ENCODE measurements around the gene NONO.
"Not testable (repeated sequence)": the region's sequence is repeated elsewhere in the genome, so short reads cannot be mapped to it uniquely, and the experiment has no call there.

NONO gene, protein sequence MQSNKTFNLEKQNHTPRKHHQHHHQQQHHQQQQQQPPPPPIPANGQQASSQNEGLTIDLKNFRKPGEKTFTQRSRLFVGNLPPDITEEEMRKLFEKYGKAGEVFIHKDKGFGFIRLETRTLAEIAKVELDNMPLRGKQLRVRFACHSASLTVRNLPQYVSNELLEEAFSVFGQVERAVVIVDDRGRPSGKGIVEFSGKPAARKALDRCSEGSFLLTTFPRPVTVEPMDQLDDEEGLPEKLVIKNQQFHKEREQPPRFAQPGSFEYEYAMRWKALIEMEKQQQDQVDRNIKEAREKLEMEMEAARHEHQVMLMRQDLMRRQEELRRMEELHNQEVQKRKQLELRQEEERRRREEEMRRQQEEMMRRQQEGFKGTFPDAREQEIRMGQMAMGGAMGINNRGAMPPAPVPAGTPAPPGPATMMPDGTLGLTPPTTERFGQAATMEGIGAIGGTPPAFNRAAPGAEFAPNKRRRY

DNA sequence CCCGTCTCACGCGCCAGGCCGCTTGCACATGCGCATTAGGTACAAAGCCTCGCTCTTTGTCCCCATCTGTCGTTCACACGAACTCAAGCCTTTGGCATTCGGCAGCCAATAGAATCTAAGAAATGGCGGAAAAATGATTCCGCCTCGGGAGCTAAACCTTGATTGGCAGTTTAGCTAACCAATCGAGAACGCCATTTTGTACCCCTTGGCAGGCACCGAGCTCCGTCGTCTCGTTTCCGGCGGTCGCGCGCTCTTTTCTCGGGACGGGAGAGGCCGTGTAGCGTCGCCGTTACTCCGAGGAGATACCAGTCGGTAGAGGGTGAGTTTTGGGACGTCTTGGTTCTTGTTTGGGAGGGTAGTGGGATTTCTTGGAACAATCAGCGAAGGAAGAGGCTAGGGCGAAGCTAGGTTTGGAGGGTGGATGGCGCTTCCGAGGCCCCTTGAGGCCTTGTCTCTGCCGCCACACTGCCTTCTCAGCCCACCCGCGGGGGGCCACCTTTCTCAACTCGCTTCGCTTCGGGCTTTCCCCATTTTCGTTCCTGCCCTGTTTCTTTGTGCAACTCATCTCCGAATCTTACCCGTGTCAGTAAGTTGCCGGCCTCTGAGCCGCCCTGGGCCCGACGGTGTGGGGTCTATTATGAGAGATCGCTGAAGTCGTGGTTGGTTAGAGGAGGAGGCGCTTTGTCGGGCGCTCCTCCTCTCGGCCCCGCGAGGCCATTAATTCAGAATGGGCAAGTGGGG lies at the start of gene NONO:
Gene NONO, plus strand, starts transcription at position 233 of the 741 bp plus-strand sequence. CDS start 7,003 bp downstream, outside the sequence.
- peak; percentile 99 for DNase-seq
- in situ Hi-C loops (cut with MboI; ENCODE audit: low pct_unique_long_range_greater_than_20kb, low sequenced_read_pairs) = no loop called here

DNA sequence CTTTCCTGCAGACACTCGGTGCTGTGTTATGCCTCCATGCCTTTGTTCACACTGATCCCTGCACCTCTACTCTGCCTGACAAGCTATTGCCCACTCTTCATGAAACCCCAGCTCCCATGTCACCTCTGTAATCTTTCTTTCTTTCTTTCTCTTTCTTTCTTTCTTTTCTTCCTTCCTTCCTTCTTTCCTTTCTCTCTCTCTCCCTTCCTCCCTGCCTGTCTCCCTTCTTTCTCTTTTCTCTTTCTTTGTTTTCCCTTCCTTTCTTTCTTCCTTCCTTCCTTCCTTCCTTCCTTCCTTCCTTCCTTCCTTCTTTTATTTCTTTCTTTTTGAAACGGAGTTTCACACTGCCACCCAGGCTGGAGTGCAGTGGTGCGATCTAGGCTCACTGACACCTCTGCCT lies 48.0 kb upstream of the NONO start:
- DNase-seq = no peak
- in situ Hi-C loops (cut with MboI; ENCODE audit: low pct_unique_long_range_greater_than_20kb, low sequenced_read_pairs) = no loop called here

DNA sequence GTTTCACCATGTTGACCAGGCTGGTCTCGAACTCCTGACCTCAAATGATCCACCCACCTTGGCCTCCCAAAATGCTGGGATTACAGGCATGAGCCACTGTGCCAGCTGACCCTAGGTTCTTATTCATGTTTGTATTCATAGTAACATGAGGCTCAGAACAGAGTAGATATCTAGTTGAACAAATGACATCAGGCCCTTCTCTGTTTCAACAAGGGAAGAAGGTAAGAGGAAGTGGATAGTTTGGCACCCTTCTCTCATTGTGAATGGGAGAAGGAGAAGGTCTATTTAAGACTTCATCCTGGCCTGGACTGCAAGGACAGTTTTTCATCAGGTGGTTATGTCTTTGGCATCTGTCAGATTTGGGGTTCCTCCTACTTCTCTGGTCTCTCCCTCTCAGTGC lies 46.6 kb upstream of the NONO start:
- DNase-seq = peak; percentile 34
- in situ Hi-C loops (cut with MboI; ENCODE audit: low pct_unique_long_range_greater_than_20kb, low sequenced_read_pairs) = no loop called here

DNA sequence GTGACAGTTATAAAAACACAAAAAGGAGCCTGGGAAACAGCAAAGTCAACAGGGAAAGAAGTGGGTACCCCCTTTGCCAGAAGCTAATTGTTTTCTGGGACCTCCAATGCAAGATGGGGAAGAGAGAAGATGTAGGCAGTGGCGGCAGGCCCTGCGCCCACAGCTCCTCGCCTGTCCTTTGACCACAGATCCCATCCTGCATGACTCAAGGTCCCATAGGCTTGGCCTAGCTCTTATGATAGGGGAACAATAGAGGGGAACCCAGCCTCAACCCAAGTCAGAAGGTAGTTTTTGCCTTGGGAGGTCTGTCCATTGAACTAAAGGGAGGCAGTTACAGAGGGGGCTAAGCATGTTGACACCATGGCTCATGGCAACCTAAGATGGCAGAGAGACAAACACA lies 43.7 kb upstream of the NONO start:
- DNase-seq = no peak
- in situ Hi-C loops (cut with MboI; ENCODE audit: low pct_unique_long_range_greater_than_20kb, low sequenced_read_pairs) = no loop called here

DNA sequence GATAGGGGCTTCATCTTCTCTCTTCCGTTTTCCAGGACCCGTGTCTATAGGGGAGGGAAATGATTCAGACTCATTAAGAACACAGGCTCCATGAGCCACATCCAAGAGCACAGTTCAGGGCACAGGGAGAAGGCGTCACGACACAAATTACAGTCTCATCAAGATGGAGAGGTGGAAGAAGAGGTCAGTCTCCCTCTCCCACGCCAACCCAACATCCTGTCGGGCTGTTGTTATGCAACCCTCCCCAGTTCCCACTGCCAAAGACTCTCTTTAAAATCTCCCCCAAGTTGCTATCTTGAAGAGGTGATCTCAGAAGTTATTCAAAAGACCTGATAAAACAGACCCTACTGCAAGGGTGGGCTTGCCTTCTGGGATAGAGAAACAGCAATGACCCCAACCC lies 42.1 kb upstream of the NONO start:
- DNase-seq = no peak
- in situ Hi-C loops (cut with MboI; ENCODE audit: low pct_unique_long_range_greater_than_20kb, low sequenced_read_pairs) = no loop called here

DNA sequence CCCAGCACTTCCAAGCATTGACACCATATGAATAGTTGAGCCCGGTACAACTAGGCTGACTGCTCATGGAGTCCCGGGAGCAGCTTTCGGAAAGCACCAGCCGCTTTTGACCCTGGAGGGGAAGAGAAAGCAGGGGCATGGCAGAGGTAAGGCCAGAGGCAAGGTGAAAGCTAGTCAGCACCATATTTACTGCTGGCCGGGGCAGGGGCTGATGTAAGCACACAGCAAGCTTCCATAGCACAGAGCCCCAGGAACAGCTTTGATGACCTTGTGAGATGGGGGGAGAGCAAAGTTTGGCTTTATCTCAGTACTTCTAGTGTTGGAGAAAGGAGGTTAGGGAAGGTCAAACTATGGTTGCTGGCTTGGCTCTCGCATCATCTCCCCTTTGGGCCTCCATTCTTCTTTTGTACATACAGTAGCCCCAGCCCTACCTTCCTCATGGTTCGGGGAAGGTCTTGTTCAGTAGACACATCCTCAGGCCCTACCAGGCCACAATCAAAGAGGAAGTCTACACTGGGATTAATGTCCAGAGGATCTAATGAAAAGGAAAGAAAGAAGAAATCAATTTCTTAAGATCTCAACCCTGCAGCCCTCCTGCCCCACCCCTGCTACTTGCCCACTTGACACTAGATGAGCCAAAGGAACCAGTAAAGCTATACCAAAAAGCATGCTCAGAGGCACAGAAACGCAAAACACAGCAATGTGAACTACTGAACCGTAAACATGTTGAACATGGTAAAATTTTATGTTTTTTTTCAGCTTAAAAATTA lies 38.9 kb upstream of the NONO start:
- DNase-seq = no peak
- in situ Hi-C loops (cut with MboI; ENCODE audit: low pct_unique_long_range_greater_than_20kb, low sequenced_read_pairs) = no loop called here

DNA sequence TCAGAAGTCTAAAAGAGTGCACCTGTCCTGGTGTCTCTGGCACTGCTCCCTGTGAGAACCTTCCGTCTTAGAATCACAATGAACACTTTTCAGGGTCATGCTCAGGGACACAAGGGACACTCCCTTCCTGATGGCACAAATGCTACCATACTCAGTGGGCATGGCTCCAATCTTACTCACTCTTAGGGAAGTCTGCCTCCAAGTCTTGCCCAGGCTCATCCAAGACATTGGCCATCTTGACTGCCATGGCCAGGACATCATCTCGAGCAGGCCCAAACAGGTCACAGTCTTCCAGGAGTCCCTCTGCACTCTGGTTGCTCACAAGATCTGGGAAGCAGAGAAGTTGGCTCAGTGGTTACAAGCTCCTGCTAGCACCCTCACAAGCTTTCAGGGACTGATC lies 38.3 kb upstream of the NONO start:
- DNase-seq = no peak
- in situ Hi-C loops (cut with MboI; ENCODE audit: low pct_unique_long_range_greater_than_20kb, low sequenced_read_pairs) = no loop called here

DNA sequence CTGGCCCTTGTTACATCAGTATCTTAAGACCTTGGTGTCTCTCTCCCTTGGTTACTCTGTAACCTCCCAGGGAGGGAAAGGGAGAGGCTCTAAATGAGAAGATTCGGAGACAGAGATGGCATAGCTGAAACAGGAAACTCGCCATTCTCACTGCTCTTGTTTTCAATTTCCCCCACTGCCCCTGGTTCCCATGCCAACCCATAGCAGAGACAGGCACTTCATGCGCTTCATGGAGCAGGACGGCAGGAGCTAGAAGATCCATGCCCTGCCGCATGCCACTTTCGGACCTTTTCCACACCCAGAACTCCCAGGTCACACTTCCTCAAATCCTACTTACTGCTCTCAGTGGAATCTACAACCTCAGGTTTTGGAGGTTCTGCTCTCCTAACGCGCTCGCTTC lies 32.6 kb upstream of the NONO start:
- DNase-seq = no peak
- in situ Hi-C loops (cut with MboI; ENCODE audit: low pct_unique_long_range_greater_than_20kb, low sequenced_read_pairs) = no loop called here

DNA sequence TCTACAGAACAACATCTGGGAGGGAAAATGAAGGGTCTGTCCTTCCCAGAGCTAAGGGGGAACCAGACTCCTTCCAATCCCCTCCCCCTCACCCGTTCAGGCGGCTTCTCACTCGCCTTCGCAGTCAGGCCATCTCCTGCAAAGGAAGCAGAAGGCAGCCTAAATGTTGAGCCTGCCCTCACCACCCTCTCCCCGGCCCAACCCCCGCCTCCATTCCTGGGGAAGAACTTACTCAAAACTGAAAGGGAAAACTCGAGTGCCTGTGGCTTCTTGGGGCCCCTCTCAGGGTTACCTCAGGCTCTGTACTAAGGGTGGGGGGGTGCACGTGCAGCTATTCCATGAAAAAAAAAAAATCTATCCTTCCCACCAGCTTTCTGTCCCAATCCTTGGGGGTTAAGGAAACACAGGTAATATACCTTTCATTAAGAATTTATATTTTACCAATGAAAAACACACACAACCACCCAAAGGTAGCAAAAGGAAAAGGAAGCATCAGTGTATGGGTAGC lies 31.9 kb upstream of the NONO start:
- DNase-seq = peak; percentile 49
- in situ Hi-C loops (cut with MboI; ENCODE audit: low pct_unique_long_range_greater_than_20kb, low sequenced_read_pairs) = no loop called here

DNA sequence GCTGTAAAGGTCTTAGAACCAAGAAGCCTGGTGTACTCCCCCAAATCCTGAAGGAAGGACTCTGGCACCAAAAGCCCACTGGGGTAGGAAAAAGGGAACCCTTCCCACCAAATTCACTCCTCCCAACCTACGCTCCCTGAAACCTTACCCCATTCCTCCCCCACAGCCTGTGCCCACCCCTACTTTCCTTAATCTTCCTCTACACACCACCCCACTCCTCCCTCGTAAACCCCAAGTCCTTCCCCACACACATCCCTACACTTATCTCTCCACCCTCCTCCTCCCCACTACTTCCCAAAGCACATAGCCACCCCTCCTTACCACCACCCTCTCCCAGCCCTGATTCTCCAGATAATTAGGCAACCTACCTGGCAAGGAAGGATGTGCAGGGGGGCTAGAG lies 31.2 kb upstream of the NONO start:
- DNase-seq = no peak
- in situ Hi-C loops (cut with MboI; ENCODE audit: low pct_unique_long_range_greater_than_20kb, low sequenced_read_pairs) = no loop called here

DNA sequence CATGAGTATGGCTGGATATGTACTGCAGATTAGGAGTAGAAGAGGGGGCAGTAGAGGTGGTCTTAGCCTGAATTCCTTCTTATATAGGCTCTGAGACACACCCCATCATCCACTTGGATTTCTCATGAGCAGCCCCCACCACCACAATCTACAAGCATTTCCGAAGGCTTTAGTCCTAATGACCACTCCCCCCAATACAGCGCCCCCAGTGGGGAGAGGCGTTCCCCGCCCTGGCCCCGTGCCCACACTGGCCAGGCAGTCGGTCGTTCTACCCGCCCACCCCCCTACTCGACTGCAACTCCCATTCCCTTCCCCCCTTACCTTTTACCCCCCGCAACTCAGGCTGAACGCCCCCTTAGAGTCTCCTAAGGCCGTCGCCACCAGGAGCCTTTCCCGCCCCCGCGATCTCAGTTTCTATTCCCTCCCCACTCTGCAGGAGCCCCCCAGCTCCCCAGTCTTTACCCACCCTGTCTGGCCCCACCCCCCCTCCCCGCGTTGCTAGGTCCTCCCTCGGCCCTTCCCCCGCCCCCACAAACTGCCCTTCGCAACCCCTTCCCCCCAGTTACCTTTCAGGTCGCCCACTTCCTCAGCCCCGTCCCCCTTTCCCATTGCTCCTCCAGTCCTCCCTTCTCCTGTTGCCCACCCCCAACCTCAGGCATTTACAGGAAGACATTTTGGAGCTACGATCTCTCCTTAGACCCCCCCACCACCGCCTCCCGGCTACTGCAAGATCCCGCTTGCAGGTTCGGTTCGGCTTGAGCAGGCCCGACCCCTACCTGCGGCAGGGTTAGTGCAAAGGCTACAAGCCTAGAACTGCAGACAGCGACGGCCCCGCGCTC lies 30.0 kb upstream of the NONO start:
- in situ Hi-C loops (cut with MboI; ENCODE audit: low pct_unique_long_range_greater_than_20kb, low sequenced_read_pairs) = no loop called here
- peak; percentile 54 for DNase-seq

DNA sequence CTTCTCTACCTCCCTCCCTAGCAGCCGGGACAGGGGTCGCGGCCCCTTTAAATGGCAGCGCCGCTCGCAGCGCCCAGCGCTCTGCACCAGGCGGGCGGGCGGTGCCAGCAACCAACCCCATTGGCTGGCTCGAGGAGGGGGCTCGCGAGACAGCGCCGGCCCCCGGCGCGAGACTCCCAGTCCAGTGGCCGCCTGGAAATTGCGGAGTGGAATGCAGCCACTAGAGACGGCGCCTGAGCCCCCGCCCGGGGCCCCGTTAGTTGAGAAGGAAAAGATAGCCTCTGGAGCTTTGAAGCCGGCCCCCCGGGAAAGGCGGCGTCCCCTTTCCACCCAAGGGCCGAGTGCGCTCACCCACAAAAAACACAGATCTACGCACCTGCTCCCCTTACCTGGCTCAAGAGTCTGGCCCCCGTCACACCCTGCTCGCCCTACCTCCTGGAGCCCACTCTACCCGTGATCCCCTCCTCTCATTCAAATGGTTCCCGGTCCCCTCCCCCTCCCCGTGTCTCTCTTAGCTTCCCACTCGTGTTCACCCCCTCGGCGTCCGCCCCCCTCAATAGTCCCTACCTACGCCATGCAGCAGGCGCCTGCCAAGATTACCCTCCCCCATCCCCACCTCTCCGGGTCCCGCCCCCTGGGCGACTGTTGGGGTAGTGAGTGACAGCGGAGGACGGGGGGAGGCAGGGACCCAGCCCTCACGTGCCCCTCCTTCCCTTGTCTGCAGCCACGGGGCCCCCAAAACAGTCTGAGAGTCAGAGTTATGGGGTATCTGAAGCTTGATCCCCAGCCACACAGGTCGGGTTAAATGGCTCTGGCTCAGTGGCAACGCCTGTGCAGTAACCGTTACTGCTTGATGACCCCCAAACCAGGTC lies 29.1 kb upstream of the NONO start, which contains the start of gene ZMYM3:
Gene ZMYM3, minus strand, starts transcription at position 49 of the 872 bp plus-strand sequence. CDS start 885 bp downstream, outside the sequence.
- DNase-seq = peak; percentile 95

DNA sequence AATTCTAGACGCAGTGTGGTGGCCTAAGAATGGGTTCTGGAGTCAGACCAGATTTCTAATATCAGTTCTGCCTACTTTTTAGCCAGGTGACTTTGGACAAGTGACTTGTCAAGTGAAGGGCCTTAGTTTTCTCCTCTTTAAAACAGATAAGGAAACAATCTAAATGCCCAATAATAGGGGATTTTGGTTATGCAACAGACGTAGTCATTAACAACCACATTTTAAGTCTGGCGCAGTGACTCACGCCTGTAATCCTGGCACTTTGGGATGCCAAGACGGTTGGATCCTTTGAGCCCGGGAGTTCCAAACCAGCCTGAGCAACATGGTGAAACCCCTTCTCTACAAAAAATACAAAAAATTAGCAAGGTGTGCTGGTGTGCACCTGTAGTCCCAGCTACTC lies 27.4 kb upstream of the NONO start:
- in situ Hi-C loops (cut with MboI; ENCODE audit: low pct_unique_long_range_greater_than_20kb, low sequenced_read_pairs) = no loop called here
- DNase-seq = no peak

More for the DNA sequence above, 29.1 kb upstream of the NONO start, which contains the start of gene ZMYM3:
- in situ Hi-C loops (cut with MboI; ENCODE audit: low pct_unique_long_range_greater_than_20kb, low sequenced_read_pairs) = no loop called here

DNA sequence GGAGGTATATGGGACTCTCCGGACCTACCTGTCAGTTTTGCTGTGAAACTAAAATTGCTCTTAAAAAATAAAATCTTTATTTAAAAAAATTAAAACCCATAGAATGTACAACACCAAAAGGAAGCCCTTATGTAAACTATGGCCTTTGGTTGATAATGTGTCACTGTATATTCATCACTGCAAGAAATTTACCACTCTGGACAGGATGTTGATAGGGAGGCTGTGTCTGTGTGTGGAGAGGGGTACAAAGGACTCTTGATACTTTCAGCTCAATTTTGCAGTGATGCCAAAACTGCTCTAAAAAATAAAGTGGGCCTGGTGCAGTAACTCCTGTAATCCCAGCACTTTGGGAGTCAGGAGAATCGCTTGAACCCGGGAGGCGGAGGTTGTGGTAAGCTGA lies 26.6 kb upstream of the NONO start:
- in situ Hi-C loops (cut with MboI; ENCODE audit: low pct_unique_long_range_greater_than_20kb, low sequenced_read_pairs) = no loop called here
- DNase-seq = no peak

DNA sequence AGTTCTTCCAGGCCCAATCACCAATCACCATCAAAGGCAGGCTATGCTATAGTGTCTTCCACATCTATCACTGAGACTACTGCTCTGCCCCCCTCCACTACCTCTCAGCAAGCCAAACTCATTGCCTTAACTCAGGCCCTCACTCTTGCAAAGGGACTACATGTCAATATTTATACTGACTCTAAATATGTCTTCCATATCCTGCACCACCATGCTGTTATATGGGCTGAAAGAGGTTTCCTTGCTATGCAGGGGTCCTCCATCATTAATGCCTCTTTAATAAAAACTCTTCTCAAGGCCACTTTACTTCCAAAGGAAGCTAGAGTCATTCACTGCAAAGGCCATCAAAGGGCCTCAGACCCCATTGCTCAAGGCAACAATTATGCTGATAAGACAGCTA lies 14.8 kb upstream of the NONO start:
- DNase-seq; in situ Hi-C loops (cut with MboI; ENCODE audit: low pct_unique_long_range_greater_than_20kb, low sequenced_read_pairs): not testable (repeated sequence)

DNA sequence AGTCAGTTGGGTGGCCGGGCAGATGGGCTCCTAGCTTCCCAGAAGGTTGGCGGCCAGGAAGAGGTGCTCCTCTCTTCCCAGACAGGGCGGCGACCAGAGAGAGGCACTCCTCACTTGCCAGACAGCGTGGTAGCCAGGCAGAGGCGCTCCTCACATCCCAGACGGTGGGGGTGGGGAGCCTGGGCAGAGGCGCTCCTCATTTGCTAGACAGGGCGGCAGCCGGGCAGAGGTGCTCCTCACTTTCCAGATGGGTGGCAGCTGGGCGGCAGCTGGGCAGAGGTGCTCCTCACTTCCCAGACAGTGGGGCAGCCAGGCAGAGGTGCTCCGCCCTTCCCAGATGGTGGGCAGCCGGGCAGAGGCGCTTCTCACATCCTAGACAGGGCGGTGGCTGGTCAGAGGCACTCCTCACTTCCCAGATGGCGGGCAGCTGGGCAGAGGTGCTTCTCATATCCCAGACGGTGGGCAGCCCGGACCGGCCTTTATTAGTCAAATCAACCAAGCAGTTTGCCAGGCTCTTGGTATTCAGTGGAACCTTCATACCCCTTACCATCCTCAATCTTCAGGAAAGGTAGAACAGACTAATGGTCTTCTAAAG lies 13.5 kb upstream of the NONO start:
- in situ Hi-C loops (cut with MboI; ENCODE audit: low pct_unique_long_range_greater_than_20kb, low sequenced_read_pairs) = no loop called here
- no peak for DNase-seq

DNA sequence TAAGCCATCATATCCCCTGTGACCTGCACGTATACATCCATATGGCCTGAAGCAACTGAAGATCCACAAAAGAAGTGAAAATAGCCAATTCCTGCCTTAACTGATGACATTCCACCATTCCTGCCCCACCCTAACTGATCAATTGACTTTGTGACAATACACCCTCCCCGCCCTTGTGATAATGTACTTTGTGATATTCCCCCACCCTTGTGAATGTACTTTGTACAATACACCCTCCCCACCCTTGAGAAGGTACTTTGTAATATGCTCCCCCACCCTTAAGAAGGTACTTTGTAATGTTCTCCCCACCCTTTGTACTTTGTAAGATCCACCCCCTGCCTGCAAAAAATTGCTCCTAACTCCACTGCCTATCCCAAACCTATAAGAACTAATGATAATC lies 11.1 kb upstream of the NONO start:
- in situ Hi-C loops (cut with MboI; ENCODE audit: low pct_unique_long_range_greater_than_20kb, low sequenced_read_pairs); DNase-seq: not testable (repeated sequence)
